HG03432 (cell line): ENCODE results near the gene TBC1D10A.

Experiments
- ATAC-seq: cut with Tn5 transposase; IDR thresholded peaks from one replicate; pipeline ENCODE4 v1.9.1; 2021; ENCODE audit warnings: mild to moderate bottlenecking, moderate library complexity; ENCODE audit not compliant: unreplicated experiment

The TBC1D10A gene, protein sequence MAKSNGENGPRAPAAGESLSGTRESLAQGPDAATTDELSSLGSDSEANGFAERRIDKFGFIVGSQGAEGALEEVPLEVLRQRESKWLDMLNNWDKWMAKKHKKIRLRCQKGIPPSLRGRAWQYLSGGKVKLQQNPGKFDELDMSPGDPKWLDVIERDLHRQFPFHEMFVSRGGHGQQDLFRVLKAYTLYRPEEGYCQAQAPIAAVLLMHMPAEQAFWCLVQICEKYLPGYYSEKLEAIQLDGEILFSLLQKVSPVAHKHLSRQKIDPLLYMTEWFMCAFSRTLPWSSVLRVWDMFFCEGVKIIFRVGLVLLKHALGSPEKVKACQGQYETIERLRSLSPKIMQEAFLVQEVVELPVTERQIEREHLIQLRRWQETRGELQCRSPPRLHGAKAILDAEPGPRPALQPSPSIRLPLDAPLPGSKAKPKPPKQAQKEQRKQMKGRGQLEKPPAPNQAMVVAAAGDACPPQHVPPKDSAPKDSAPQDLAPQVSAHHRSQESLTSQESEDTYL

DNA sequence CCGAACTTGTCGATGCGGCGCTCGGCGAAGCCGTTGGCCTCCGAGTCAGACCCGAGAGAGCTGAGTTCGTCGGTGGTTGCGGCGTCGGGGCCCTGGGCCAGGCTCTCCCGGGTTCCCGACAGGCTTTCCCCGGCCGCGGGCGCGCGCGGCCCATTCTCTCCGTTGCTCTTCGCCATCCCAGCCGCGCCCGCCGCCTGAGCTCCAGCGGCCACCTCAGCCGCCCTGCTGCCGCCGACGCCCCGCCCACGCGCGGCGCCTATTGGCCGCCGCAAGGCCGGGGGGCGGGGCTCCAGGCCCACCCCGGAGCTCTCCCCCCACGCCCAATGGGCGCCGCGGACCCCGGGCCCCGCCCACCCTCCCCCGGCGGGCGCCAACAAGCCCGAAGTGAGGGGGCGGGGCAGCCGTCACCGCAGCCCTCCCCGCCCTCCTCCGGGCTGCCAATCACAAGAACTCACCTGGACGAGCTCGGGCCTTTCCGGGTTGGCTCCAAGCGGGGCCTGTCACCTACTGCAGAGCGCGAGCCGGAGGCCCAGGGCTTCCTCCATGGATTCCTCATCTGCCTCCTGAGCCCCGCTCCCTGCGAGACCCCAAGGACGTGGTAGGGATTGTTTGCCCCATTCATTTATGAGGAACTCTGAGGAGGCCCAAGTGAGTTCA lies at the start of gene TBC1D10A:
Gene TBC1D10A, minus strand, starts transcription at position 236 of the 657 bp plus-strand sequence. Its CDS starts 60 bp downstream, at position 176.
- ATAC-seq = peak; percentile 88

DNA sequence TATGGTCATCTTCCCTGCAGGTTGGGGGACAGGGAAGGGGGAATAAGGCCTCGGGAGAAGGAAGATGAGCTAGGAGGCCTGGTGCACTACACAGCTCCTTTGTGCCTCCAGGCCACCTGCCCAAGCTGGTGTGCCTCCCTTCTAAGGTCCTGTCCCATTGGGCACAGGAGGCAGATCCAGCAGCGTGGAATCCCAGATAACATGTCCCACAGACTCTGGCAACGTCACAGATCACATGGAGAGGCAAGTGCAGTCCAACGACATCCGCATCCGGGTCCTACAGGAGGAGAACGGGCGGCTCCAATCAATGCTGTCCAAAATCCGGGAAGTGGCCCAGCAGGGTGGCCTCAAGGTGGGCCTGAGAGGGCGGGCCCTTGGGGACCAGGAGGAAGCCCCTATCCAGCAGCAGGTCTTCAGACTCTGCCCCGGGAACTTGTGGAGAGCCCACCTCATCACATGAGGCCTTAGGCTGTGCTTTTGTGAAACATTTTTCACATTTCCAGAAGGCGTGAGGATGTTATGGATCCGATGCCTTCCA lies 48.6 kb upstream of the TBC1D10A start:
- no peak for ATAC-seq

DNA sequence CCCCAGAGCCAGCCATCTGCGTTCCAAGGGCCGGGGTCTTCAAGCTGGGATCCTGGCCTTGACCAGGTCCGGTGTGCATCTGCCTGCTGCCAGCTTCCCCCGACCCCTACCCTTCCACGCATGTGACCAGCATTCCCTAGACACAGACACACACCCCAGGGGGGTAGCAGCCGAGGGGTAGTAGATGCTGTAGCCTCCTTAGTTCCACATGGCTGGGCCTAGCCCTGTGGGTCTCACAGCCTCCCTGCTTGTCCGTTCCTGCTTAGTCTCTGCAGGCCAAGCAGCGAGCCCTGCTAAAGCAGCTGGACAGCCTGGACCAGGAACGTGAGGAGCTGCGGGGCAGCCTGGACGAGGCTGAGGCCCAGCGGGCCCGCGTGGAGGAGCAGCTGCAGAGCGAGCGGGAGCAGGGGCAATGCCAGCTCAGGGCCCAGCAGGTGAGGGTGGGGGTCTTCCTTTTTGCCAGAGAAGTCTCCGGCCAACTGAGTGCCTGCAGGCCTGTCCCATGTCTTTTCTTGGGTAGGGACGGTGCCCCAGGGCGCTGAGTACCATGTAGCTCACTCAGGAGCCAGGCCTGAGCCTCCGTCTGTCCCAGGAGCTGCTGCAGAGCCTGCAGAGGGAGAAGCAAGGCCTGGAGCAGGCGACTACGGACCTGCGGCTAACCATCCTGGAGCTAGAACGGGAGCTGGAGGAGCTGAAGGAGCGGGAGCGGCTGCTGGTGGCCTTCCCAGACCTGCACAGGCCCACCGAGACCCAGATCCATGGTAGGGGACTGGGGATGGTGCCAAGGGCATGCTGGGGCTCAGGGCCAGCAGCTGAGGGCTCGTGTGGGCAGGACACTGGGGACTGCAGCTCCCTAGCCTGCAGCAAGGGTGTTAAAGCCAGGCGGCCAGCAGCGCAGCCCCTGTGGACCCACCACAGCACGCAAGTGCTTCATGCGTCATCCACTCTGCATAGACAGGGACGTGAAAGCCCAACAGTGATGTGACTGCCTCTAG lies 46.9 kb upstream of the TBC1D10A start:
- no peak for ATAC-seq

DNA sequence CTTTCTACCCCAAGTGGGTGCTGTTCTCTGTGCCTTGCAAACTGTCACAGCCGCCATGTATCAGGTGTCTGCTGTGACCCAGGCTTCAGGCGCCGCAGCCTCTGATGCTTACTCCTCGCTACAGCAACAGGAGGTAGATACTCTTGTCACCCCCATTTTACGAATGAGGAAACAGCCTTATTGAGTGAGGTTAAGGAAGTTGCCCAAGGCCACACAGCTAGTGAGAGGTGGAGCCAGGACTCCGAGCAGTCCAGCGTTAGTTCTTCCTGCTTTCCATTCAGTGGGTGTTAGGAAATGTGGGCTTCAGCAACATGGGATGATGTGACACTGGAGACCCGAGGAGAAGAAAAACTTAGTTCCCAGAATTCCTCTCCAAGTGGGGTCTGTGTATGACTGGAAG lies 46.2 kb upstream of the TBC1D10A start:
- ATAC-seq = no peak

DNA sequence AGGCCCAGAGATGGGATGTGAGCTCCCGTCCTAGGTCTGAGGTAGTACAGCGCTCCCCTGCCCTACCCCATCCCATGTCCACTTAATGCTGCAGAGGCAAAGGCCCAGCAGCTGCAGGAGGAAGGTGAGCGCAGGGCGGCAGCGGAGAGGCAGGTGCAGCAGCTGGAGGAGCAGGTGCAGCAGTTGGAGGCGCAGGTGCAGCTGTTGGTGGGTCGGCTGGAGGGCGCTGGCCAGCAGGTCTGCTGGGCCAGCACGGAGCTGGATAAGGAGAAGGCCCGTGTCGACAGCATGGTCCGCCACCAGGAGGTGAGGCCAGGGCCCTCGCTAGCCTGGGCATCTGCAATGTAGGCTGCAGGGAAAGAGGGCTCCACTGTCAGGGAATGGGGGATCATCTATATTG lies 45.2 kb upstream of the TBC1D10A start:
- no peak for ATAC-seq

DNA sequence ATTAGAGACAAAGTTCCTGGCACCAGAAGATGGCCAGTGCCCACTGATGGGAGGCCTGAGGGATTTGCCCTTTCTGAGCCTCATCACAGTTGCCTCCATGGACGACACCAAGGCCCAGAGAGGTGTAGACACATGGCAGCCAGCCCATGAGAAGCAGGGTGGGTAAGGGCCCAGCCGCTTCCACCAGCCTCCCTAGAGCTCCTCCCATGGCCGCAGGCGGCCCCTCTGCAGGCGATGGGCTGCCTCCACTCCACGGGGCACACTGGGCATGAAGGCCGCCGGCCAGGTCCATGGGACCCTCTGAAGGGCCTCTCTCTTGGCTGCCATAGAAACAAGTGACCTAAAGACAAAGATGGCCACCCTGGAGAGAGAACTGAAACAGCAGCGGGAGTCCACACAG lies 44.6 kb upstream of the TBC1D10A start:
- no peak for ATAC-seq

DNA sequence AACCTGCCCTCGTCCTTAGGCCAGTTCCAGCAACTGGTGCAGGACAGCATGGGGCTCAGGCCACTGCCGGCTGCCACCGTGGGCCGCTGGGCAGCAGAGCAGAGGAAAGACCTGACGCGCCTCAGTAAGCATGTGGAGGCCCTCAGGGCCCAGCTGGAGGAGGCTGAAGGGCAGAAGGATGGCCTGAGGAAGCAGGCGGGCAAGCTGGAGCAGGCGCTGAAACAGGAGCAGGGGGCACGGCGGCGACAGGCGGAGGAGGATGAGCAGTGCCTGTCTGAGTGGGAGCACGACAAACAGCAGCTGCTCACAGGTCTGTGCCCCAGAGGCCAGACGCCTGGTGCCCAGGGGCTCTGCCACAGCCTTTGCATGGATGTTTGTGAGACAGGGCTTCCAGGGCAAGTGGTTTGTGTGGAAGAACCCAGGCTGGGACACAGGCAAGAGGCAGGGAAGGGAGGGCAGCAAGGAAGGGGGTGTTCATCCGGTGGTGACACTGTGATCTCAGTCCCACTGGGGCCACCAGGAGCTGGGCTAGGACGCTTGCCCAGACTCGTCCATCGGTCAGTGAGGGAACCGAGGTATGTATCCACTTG lies 44.0 kb upstream of the TBC1D10A start:
- ATAC-seq = no peak

DNA sequence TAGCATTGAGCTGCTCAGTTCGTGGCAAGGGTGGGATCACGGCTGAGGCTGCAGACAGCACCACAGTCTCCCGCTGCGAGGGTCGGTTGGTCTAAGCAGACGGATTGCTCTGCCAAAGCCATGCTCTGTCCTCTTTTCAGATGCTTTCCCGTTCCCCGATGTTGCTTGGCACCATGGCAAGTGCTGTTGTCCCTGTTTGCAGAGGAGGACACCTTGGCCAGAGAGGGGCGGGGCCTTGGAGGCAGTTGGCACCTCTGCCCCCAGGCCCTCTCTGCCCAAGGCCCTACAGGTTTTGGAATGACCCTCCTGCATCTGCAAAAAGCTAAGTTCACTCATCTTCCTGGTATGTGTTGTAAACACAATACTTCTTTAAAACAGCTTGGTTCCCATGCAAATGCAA lies 41.7 kb upstream of the TBC1D10A start:
- ATAC-seq = no peak

DNA sequence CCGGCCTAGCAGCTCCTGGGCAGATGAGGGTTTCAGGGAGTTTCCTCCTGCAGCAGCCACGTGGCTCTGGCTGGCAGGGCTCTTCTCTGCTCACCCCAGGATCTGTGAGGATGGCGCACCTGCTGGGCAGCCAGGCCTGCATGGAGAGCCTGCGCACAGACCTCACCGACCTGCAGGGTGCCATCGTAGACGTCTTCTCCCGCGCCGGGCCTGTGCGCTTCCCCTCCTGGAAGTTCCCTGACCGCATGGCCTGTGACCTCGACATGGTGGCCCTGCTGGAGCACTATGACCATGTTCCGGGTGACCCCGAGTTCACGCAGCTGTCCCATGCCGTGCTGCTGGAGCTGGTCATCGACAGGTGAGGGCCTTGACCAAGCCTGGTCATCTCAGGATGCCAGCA lies 39.1 kb upstream of the TBC1D10A start:
- ATAC-seq = no peak

DNA sequence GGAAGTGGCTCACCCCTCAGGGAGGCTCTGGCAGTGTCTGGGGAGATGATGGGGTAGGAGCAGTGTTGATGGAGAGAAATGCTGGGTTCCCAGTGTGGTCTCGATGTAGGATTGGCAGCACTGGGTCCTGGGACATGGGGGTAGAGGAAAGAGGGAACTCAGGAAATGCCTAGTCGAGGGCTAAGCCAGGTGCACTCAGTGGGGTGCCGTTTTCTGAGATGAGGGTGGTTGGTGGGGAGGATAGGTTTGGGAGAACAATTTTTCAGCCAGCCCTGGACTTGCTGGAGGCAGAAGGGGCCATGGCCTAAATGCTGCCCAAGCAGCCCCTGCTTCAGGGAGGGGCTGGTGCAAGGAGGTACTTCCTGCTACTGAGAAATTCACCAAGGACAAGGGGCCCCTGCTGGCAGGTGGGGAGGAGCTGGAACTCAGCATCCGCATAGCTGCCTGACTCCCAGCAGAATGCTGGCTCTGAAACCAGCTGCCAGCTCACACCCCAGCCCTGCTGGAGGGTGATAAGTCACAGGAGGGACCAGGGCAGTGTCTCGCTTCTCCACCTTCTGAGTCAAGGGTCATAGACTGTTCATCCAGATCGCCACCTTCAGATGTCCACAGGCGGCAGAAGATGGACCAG lies 36.0 kb upstream of the TBC1D10A start:
- ATAC-seq = no peak

DNA sequence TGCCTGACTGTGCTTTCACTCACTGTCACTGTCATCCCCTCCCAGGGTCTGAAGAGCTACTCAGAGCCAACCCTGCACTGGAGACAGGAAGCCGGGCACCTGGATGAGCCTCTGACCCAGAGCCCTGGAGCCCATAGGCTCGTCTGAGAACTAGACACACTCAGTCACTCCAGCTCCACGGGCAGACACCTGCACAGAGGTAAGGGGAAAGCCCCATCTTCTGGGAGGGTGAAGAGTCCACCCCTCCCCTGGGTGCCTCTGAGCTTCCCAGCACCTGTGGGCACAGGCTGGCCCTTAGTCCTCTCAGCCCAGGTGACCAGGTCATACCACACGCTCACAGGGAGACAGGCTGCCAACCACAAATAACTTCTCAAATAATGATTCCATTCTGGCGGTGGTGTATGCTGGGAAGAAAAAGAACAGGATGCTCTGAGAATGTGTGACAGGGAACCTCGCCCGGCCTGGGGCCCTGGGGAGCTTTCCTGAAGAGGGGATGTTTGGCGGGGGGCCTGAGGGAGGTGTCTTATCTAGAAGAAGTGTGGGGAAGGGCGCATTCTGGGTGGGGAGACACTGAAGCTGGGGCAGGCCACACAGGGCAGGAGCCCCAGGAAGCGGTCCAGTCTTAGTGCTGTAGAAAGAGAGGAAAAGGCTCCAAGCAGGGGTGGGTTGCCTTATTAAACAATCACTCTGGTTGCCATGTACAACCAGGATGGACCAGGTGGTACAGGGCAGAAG lies 35.3 kb upstream of the TBC1D10A start:
- no peak for ATAC-seq

DNA sequence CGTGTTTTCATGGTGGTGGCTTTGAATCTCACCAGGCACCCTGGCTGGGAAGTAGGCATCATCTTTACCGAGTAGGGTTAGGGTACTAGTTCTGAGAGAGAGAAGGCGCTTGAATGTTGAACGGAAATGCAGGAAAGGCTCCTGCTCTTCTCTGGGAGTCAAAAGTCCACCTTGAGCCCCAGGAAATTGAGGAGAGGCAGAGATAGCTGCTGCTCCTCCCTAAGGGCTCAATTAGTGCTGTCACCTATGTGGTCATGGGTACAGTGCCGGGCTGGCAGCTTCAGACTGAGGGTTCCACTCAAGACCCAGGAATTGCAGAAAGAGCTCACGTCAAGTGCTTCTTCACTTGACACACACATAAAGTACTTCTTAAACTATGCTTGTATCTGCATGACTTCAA lies 31.8 kb upstream of the TBC1D10A start:
- ATAC-seq = no peak

DNA sequence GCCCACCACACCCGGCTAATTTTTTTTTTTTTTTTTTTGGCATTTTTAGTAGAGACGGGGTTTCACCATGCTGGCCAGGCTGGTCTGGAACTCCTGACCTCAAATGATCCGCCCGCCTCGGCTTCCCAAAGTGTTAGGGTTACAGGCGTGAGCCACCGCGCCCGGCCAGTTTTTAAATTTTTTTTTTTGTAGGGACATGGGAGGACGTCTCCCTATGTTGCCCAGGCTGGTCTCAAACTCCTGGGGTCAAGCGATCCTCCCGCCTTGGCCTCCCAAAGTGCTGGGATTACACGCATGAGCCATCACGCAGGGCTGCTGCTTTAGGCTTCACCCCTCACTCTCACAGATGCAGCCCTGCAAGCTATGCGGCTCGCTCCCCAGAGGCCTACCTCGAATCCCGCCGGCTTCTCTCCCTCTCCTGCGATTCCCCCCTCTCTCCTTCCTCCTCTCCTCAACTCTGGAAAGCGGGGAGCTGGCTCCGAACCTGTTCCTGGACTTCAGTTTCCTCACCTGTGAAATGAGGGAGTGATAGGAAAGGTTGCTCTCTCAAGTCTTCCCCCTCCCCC lies 31.0 kb upstream of the TBC1D10A start:
- no peak for ATAC-seq

DNA sequence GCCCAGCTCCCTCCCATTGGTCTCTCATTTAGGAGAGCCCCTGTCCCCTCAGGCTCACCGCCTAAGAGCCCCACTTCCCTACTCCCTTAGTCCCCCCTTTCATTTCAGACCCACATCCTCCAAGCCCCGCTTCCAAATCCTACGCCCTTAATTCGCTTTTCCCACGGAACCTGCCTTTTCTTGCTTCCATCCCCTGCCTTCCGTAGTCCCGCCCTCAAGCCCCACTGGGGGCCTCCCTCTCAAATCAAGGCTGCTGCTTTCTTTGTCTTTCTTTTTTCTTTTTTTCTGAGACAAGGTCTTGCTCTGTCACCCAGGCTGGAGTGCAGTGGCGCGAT lies 30.5 kb upstream of the TBC1D10A start:
- ATAC-seq = no peak

DNA sequence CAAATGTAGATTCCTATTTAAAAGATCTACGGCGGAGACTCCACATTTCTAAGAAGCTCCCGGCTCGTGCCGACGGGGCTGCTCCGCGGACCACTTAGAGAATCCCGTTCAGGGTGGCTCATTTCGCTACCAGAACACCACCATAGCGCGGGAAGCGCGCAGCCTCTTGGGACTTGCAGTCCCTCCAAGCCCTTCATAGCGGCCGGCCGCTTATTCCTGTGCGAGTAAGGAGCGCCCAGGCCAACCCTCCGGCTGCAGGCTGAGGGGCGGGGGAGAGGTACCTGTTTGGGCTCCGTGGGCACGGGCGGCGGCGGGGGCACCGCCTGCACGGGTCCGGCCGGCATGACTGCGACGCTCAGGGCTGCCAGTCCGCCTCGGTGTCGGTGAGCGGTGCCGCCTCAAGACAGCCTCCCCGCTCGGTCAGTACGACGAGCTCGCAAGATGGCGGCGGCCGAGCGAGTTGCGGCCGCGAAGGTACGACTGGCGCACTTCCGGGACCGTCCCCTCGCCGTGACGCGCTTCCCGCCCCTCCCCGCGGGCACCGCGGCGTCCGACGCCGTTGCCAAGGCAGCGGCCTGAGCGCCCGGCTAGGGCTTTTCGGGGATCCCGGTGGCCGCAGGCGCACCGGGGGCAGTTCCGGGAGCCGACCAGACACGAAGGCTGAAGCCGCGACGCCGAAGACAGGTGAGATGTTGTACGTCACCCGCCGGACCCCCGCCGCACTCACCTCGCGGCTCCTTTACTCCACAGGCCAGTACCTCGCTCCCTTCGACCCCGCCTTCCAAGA lies 29.9 kb upstream of the TBC1D10A start, which contains the start of the genes CCDC157 and SF3A1:
Gene CCDC157, plus strand, starts transcription at position 559 of the 787 bp plus-strand sequence. CDS start 8,994 bp downstream, outside the sequence.
Gene SF3A1, minus strand, starts transcription at position 446 of the 787 bp plus-strand sequence. Its CDS starts 102 bp downstream, at position 344.
- ATAC-seq = peak; percentile 93

DNA sequence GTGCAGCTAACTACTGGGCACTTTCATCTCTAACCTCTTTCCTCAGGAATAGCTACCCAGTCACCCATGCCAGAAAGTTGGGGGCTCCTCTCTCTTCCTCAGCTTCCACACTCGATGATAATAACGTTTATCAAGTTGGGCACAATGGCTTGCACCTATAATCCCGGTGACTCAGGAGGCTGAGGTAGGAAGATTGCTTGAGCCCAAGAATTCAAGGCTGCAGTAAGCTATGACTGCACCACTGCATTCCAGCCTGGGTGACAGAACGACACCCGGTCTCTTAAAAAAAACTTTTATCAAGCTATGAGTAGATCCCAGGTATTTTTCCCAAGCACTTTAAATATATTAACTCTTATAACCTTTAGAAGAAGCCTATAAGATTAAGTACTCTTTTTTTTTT lies 27.9 kb upstream of the TBC1D10A start:
- no peak for ATAC-seq

DNA sequence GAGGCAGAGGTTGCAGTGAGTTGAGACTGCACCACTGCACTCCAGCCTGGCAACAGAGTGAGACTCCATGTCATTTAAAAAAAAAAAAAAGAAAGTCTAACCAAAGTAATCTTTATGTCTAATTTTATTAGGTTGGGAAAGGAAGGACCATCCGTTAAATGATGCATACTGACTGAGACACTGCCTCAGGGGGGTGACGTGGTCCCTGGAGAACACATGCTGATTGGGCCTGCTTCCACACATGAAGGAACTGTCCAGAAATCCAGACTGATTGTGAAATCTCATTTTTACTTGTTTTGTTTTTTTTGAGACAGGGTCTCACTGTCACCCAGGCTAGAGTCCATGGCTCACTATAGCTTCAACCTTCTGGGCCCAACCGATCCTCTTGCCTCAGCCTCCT lies 24.5 kb upstream of the TBC1D10A start:
- ATAC-seq = no peak

DNA sequence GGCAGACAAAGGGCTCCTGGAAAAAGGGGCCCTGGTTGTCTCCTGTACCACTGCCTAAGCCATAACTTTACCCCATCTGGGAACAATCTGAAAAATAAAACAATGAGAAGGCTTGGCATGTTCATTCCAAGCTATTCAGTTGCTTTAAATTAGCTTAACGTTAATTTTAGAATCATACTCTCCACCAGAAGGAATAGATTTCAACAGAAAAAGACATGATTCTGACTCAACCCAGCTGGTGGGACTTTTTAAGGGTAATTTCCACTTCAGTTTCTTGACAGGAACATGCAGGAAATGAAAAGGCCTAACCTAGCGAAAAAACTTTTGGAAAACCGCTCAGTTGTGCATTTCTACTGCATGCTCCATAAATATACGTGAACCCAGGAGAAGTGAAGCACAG lies 22.1 kb upstream of the TBC1D10A start:
- no peak for ATAC-seq
